ENCODE data around the gene ANKRD16.
"Not testable (repeated sequence)": the region's sequence is repeated elsewhere in the genome, so short reads cannot be mapped to it uniquely, and the experiment has no call there.

Gene ANKRD16

GRCh38 chr10:5836181-5836580, 53.5 kb downstream of the ANKRD16 start:
- not testable (repeated sequence) for DNase-seq, ATAC-seq

GRCh38 chr10:5835446-5836095, 54.1 kb downstream of the ANKRD16 start:
- ATAC-seq = no peak
- DNase-seq = no peak

DNA sequence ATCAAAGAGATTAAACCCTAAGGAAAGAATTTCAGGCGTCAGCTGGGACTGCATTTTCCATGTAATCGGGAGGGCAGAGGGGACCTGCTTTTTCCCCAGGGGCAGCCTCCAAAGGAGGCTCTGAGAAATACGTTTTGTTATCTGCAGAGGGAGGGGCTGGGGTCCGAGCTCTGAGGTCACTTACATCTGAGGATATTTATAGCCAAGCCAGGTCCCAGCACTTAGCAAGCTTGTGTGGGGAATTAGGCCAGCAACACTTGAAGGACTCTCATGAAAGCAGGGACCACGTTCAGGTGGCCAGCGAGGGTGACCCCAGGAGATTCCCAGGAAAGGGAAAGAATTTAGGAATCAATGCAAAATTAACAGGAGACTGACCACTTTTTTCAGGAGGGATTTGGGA, 55.9 kb downstream of the ANKRD16 start:
- DNase-seq = no peak
- no peak for ATAC-seq

GRCh38 chr10:5832946-5833345, 56.7 kb downstream of the ANKRD16 start:
- ATAC-seq (no peak), DNase-seq (no peak)

DNA sequence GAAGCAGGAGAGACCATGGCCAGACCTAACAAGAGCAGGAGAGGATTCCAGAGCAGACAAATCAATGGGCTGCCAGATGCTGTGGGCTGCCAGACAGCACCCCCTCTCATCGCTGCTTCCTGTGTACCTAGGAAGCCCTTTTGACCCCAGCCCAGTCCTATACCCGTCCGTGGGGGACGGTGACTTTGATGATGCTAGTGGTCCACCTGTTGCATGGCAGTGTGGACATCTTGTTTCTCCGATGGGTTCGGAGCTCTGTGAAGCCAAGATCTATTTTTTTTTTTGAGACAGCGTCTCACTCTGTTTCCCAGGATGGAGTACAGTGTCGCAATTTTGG, 58.3 kb downstream of the ANKRD16 start:
- no peak for ATAC-seq
- DNase-seq = no peak

- ATAC-seq (peak; percentile 62), DNase-seq (no peak)
Measured at GRCh38 chr10:5830629-5831445, 58.9 kb downstream of the ANKRD16 start.

GRCh38 chr10:5829267-5829666, 60.4 kb downstream of the ANKRD16 start:
- DNase-seq = no peak
- ATAC-seq = no peak

- no peak for ATAC-seq
- DNase-seq = no peak
Measured at GRCh38 chr10:5828725-5829124, 61.0 kb downstream of the ANKRD16 start.

DNA sequence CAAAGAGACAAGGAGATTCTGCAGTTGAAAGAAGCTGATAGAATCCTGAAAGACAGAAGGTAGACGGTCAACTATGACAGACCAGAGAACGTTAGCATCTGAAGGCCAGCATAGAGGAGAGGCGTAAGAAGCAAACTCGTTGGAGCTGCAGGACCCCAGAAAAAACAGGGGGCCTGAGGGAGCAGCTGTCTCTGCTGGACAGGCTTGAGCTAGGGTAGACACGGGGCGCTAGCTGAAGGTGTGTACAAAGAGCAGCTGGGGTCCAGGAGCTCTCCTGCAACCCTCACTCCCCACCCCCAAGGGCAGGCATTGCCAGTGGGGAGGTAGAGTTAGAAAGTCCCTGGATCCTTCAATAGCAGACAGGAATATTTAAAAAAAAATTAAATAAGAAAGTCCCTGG, 61.9 kb downstream of the ANKRD16 start:
- DNase-seq (no peak), ATAC-seq (no peak)

DNA sequence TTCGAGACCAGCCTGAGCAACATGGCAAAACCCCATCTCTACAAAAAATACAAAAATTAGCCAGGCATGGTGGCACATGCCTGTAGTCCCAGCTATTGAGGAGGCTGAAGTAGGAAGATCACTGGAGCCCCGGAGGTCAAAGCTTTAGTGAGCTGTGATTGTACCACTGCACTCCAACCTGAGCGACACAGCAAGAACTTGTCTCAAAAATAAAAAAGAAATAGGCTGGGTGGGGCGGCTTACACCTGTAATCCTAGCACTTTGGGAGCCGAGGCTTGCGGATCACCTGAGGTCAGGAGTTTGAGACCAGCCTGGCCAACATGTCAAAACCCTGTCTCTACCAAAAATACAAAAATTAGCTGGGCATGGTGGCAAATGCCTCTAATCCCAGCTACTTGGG, 63.2 kb downstream of the ANKRD16 start:
- DNase-seq, ATAC-seq: not testable (repeated sequence)

DNA sequence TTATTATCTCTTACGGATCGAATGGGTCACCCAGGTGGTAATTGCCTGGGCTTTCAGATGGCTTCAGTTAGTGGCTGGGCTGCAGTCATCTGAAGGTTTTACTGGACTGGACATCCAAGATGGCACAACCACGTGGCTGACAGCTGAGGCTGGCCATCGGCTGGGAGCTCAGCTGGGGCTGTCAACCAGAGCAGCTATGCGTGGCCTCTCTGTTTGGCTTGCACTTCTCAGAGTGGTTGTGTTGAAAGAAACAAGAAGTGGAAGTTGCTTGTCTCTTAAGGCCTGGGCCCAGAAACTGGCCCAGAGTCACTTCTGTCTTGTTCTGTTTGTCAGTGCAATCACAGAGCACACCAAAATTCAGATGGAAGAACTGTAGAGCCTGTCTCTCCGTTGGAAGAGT, 70.8 kb downstream of the ANKRD16 start:
- no peak for DNase-seq
- ATAC-seq = no peak

DNA sequence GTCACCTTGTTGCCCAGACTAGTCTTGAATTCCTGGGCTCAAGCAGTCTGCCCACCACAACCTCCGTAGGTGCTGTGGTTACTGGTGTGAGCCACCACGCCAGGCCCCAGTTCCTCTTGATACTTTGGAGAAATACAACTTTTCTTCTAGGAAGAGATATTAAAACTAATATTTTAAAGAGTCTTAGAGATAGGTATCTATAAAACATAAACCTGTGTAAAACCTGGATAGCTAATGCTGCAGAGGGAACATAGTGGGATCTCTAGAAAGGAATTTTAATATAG, 71.7 kb downstream of the ANKRD16 start:
- ATAC-seq = no peak
- no peak for DNase-seq

GRCh38 chr10:5817322-5818047, 72.2 kb downstream of the ANKRD16 start:
- ATAC-seq (peak; percentile 28), DNase-seq (peak; percentile 44)

DNA sequence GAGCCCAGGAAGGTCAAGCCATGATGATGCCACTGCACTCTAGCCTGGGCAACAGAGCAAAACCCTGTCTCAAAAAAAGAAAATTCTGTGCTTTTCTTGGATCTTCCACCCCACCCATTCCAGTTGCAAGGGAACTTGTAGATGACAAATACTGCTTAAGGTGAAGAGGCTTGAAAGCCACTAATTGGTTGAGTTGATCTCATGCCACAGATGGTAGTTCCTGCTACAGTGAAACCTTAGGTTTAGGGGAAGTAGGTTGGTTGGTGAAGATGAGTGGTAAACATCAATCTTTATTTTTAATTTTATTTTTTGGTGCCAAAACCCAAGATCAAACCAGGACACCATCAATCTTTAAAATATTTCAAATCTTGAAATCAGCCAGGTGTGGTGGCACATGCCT, 73.5 kb downstream of the ANKRD16 start:
- ATAC-seq (no peak), DNase-seq (no peak)

GRCh38 chr10:5814110-5815107, 75.3 kb downstream of the ANKRD16 start:
- ATAC-seq (no peak), DNase-seq (no peak)

DNA sequence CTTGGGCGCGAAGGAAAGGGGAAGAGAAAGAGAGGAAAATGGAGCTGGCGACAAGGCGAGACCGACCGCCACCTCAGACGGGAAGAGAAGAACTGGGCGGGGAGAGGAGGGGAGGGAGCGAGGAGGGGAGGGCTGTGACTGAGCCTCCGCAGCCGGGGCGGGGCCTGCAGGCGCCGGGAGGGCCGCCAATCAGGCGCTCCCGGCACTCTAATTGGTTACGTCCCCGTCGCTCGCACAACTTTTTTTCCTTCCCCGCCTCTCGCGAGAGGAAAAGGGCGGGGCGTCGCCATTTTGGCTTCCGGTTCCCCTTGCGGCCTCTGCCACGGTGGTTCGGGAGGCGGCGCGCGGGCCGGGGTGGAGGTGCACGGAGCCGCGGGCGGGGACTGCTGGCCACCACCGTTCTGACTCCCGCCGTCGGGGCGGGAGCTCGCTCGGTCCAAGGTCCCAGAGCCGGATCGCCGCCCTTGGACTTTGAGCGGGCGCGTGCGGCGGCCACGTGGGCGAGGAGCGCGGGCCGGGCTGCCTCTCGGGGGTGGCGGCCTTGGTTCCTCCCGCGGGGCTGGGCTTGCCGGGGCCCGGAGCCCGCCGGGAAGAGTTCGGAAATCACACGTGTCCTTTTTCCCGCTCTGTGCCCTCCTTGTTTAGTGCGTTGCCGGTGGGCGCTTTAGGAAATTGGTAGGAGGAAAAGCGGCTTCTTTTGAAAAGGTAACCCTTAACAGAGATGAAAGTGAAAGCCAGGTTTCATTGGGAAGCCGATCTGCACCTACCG, 76.2 kb downstream of the ANKRD16 start, which contains the start of gene GDI2:
TSS of gene GDI2 (minus strand) at position 94 of the 769 bp plus-strand sequence. CDS start 176 bp downstream, outside the sequence.
- ATAC-seq = peak; percentile 92
- peak; percentile 97 for DNase-seq

DNA sequence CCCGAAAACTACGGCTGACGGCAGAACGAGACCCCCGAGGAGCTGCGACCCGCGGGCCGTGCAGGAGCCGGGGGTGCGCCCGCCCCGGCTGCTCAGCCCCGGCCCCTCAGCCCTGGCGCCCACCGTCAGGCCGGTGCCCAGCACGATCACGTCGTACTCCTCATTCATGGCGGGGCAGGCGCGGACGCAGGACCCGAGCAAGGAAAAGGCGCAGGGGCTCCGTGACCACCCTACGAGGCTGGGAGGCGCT, 76.7 kb downstream of the ANKRD16 start:
- DNase-seq (no peak), ATAC-seq (peak; percentile 30)

DNA sequence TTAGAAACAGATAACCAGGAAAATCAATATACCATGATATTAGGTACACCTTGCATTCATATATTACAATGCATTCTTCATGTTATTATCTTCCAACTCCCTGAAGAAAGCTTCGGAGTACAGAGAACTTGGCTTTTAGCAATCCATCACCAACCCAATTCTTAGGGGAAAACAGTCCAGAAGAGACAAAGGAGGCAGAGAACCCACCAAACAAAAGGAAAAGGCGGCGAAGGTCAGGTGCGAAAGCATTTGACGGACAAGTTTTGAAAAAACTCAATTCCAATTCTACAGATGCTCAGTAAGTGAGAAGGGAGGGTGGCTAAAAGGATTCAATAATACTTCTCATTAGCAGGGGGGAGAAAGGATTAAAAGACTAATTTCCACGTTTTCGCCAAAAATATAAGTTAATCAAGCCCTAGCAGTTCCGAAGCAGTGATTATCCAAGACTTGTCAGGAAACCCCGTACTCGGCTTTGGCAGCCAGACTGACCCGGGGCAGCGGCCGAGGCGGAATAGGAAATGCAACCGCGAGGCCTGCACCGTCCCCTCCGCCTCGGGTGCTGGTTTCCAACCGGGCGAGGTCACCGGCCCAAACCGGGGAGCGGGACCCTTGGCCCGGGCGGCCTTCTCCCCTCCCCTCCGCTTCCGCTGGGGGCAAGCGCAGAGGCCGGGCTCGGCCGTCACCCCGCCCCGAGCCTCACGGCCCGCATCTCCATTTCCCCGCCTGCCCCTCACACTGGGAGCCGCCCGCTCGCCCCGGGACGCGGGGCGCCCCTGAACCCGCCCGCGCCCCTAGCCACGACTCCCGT, 77.2 kb downstream of the ANKRD16 start:
- DNase-seq (peak; percentile 60), ATAC-seq (peak; percentile 11)

Data from stimulated activated naive CD8-positive, alpha-beta T cell treated with anti-CD3 and anti-CD28 coated beads, Interleukin-15, Interleukin-2, amounts not matched to agents 100 U/mL and 50 U/mL, for 24 hours (primary cell).